T-helper 9 cell (primary cell): ENCODE measurements around the gene IPO7.
"Not testable (repeated sequence)": the region's sequence is repeated elsewhere in the genome, so short reads cannot be mapped to it uniquely, and the experiment has no call there.

ENCODE experiments used
- DNase-seq: peaks from one replicate; pipeline ENCODE4 v3.0.0-alpha.2; 2020
- total RNA-seq, 2 donors: gene quantifications; one replicate each; lab custom pipeline; 2026; lab: John Stamatoyannopoulos, UW

Gene IPO7
- total RNA-seq: 106 to 171 reads per million in 2 donors

DNA sequence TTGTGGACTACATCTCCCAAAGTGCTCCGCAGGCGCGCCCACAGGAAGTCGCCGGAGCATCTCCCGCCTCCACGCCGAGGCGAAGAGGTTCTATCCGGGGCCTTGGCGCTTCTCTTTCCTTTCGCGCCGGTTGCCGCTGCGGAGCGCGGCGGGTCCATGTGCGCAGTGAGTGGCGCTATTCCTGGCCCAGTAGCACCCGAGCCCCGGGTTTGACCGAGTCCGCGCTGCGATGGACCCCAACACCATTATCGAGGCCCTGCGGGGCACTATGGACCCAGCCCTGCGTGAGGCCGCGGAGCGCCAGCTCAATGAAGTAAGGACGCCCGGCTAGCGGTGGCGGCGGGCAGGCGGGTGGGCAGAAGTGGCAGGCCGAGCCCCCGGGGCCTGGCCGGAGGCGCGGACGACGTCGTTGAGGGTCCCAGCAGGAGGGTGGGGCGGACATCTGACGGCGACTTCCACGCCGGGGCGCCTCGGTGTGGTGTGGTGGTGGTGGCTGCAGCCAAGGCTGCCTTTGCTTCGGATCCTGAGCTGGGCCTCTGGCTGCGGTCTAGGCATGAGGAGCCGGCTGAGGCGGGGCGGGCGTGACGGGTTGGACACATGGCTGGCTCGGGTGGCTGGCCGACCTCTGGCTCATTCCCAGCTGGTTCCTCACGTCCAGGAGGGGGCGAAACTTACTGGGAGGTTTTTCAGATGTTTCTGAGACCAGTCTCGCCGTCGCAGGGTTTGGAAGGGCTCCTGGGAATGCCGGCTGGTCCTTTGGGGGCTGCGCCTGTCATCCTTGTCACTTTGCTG, at the start of gene IPO7:
Gene IPO7, plus strand, starts transcription at position 118 of the 792 bp plus-strand sequence. Its CDS starts 112 bp downstream, at position 230.
- peak; percentile 75 for DNase-seq

DNA sequence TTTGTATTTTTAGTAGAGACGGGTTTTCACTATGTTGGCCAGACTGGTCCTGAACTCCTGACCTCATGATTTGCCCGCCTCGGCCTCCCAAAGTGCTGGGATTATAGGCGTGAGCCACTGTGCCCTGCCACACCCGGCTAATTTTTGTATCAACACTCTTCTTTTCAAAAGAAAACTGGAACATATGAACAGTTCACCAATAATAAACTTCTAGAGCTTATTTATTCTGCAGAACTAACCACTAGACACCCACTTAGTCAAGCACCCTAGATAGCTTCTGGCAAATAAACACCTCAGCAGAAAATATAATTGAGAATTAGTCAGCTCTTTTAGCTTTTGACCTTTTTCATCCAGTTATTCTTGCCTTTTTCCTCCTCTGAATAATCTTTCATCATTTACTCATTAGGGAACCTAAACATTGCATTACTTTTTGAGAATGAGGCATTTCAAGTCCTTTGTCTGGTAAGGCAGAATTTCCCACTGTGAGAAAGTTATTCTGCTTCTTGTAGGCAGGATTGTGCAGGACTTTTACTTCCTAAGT, 42.7 kb upstream of the IPO7 start:
- DNase-seq: no peak

DNA sequence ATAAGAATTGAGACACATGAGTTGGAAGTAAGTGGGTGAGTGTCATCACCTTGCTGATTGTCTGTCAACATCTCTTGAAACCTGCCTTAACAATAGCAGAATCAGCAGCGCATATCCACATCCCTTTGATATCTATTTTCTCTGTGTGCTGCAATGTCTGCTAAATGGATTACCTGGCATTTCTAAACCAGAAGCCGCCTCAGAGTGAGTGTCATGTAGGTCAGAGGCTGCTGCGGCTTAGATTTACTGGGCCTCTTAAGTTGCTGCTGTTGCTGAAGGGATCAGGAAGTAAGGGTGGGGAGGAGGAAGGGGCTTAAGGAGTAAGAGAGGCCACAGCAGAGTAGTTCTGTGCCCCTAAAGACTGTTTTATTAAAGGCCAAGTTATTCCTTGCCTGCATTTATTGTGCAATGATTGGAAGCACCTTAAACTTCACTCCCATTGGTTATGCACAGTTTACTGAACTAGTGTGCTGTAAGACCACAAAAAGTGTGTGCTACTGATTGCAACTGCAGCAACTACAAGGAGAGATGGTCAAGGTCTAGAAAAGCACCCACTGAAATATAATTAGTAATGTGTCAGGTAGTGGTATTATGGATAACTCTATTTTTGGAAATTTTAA, 40.3 kb upstream of the IPO7 start:
- DNase-seq: no peak

DNA sequence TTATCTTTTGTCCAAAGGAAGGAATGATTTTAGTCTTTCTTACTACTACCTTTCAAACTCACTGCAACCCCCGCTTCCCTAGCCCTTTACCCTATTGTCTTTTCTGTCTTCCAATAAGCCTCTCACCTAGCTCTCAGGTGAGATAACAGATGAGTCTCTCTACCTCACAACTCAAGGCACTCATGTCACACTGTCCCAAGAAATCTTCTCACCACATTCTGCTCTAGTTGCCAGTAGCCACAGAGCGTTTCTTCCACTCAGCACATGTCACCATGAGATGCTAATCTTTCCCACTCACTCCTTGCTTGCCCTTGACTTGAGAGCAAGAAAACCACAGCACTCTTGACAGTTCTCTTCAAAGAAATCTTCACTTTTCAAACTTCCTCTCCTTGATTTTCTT, 37.4 kb upstream of the IPO7 start:
- DNase-seq: no peak

DNA sequence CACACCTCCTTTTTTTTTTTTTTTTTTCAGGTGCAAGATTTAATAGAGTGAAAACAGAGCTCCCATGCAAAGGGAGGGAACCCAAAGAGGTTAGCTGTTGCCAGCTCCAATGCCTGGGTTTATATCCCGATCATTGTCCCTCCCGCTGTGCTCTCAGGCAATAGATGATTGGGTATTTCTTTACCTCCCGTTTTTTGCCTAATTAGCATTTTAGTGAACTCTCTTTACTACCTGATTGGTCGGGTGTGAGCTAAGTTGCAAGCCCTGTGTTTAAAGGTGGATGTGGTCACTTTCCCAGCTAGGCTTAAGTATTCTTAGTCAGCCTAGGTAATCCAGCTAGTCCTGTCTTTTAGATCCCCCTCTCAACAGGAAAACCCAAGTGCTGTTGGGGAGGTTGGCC, 36.7 kb upstream of the IPO7 start:
- not testable (repeated sequence) for DNase-seq

DNA sequence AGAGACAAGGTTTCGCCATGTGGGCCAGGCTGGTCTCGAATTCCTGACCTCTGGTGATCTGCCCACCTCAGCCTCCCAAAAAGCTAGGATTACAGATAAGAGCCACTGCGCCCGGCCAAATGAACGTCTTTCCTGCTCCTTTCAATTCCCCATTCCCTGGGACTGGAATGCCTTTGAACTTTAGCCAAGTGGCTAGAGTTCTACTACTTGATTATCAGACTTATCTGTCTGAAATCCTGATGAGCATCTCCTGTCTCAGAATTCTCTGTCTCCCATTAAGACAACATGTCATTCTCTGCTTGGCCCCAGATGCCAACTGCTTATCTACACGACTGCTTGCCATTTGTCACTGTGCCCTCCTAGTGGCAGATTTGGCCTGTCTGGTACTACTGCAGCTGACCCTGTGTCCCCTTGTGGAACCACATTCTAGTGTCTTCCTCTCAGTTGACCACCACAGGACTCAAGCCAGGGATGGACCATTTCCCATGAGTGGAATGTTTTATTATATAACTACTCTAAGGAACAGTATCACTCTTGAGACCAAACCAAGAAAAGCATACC, 33.1 kb upstream of the IPO7 start:
- DNase-seq: no peak

DNA sequence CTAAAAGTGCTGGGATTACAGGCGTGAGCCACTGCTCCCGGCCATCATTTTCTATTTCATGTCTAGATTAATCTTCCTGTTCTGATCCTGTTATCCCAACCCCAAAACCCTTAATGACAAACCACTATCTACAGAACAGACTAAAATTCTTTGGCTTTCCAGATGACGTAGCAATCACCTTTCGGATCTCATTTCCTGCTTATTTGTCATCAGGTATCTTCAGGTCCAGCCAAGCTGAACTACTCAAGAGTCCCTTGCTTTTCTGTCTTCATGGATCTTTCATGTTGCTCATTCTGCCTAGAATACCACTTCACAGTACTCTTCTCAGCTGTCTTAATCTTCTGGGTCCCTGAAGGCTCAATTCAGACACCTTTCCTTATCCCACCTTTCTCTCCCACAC, 27.4 kb upstream of the IPO7 start:
- no peak for DNase-seq

DNA sequence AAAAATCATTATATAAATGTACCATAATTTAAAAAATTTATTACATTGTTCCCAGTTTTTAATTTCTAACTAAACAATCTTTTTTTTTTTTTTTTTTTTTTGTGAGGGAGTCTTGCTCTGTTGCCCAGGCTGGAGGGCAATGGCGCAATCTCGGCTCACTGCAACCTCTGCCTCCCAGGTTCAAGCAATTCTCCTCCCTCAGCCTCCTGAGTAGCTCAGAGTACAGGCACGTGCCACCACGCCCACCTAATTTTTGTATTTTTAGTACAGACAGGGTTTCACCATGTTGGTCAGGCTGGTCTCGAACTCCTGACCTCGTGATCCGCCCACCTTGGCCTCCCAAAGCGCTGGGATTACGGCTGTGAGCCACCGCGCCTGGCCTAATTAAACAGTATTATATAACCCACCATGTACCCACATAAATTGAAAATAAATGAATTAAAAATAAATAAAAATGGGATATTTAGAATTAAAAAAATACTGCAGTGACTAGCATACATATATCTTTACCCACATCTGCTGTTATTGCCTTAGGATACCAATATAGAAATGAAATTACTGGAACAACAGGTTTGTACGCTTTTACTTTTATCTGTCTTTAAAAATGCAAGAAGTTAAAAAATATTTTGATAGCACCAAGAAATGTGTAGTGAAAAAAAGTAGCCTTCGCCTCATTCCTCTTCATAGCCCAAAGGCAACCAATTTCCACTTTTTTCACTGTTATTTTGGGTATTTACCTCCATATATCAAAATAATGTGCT, 23.4 kb upstream of the IPO7 start:
- not testable (repeated sequence) for DNase-seq

DNA sequence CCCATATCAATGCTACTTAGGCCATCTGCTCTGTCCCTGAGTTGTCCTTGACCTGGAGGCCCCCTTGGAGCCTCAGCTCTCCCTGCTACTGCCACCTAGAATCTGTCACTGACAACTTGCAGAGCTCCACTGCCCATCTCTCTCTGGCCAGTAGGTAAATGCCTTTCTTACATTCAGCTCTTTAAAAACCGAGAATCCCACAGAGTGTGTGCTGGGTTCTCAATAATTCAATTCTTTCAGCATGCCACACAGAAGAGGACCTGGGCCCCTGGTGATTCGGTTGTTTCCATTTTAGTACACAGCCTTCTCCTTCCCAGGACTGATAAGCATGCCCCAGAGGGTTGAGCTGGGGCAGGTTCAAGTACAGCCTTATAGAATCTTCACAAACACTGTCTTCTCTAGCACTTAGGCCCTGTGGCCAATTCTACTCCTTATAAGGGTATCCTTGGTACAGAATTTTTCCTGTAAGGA, 22.0 kb upstream of the IPO7 start:
- no peak for DNase-seq

DNA sequence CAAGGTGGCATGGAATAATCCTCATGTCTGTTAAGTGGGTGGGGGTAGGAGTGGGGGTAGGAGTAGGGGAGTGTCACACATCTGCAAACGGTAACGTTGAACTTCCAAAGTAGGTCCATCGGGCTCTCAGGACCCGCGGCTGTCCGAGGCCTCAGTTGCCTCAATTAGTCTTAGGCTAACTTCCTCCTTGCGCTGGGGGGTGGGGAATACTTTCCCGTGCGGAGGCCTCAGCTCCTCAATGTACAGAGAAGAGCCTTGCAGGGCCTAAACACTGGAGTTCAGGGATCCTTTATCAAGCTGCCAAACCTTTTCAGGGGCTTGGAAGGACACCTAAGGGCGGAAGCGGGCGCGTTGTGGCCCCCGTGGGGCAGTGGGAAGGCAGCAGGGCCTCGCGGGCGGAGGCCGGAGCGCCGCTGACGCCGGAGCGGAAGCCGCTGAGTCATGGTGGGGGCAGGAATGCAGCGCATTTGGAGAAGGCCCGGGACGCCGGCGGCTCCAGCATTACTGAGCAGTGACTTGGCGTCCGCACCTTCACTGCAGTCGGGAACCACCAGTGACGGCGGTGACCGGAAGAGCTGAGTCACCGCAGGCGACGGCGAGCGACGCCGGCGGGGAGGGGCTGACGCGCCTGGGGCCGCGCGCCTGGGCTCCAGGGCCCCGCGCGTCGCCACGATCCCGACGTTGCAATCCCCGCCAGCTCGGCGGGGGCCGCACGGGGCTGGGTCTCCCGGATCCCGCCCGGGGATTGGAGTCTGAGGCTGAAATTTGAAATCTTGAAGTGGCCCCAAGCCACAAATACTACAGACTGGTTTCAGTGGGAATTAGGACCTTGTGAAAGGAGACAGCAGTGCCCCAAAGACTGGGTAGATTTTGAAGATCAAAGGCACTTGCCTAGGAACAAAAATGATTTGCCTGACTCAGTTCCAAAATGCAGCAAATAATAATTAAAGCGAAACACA, 20.2 kb upstream of the IPO7 start:
- peak; percentile 68 for DNase-seq

DNA sequence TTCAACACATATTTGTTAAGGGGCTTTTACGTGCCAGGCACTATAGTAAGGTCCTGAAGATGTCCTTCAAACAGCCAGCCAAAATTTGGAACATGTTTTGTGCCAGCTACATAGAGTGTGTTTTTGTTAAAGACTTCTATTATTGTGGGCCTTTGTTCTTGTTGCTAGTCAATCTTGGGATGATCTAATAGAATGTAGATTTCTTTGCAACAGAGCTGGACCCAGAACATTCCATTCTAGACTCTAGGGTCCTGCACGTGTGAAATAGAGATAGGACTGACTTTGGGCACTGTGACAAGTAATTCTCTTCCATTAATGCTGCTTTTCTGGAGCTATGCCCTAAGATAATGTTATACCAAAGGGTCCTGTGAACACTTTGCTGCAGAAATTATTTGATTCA, 16.9 kb upstream of the IPO7 start:
- DNase-seq: no peak

DNA sequence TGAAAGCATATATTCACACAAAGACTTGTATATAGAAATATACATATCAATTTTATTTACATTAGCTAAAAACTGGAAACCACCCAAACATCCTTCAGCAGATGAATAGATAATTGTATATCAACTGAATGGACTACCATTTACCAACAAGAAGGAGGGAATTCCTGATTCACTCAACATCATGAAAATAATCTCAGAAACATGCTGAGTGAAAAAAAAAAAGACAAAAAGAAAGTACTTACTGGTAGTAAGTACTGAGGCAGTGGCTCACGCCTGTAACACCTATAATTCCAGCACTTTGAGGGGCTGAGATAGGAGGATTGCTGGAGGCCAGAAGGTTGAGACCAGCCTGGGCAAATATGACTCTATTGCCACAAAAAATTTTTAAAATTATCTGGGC, 7.4 kb upstream of the IPO7 start:
- DNase-seq: no peak

DNA sequence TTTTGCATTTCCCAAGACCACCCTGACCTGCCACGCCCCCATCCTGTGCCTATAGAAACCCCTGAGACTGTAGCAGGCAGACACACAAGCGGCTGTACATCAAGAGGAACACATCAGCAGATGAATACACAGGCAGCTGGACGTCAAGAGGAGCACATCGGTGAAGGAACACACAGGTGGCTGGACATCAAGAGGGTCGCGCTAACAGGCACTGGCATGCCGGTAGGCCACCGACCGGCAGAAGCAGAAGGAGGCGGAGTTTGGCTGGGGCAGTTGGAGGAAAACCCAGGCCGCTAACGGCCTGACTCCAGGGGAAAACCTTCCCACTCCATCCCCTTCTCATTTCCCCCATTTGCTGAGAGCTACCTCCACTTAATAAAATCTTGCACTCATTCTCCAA, 5.4 kb upstream of the IPO7 start:
- DNase-seq: no peak

DNA sequence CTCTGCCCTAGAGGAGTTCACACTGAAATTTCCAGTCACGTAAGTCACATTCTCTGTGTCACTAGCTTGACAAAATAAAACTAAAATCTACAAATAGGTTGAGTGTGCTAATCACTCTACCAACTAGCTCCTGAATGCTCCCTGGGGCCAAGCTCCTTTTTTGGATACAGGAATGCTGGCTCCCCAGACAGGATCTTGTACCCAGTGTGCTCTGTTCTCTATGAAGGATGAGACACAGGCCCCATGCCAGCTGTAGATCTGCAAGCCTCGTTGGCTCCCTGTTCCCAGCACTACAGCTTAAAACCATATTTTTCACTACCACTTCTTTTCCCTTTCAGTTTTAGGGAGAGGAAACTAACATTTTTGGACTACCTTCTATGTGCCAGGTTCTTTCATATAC, 3.7 kb upstream of the IPO7 start:
- DNase-seq: no peak

DNA sequence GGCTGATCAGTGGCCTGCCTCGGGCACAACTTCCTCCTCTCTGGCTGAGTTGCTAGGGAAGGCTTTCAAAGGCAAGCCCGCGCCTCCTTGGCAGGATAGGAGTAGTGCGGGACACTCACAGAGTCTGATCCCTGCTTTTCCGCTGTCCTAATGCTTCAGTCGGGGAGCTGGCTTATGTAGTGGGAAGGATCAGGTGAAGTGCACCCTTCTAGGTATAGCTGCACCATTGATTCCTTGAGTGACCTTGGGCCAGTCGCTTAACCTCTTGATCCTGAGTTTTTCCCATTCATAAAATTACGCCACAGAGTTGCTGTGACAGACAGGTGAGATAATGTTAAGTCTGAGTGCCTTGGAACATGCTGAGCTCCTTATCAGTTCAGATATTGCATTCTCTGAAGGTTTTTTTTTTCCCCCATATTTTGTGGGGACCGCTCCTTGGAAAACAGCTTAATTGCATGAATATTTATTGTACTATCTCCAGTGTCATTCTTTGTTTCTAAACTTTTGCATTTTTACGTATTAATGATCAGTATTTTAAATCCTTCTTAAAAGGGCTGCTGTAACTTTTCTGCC, 961 bp downstream of the IPO7 start:
- no peak for DNase-seq

DNA sequence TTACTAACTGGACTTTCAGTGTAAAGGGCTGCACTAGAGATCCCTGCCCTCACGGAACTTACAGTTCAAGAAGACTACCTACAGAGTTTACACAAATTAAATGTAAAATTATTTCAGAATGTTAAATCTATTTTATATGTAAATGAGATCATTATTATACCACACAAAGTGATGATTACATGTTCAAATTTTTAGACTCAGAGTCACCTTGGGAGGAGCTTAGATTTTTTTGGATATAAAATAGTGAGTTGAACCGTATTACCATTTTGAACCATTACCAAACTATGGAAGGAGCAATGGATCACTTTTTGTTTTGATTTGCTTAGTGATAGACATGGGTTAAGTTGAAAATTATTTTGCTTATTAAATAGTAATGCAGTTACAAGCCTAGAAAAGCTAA, 1.6 kb downstream of the IPO7 start:
- DNase-seq: no peak

DNA sequence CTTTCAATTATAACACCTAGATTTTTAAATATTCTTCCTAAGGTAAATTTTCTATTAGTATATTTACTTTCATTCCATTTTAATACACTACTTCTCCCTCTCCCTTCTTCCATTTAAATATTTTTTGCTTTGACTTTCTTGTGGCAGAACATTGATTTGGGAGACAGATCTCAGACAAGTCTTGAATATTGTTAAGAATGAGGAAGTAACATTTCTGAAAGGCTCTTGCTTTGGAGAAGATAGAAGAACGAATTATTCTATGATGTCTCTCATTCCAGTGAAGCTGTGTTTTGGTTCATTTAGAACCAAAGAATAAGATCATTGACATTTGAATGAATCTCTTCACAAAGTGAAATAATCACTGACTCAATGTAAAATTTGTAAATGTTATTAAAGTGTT, 2.4 kb downstream of the IPO7 start:
- no peak for DNase-seq

DNA sequence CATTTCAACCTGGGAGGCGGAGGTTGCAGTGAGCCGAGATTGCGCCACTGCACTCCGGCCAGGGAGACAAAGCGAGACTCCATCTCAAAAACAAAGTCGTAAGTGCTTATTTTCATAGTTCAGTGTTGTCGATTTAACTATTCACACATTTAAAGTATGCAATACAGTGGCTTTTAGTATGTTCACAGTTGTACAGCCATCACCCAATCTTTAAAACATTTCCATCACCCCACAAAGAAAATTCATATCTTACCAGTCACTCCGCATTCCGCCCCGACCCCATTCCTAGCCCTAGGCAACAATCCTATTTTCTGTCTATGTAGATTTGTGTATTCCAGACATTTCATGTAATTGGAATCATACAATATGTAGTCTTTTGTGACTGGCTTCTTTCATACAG, 11.9 kb downstream of the IPO7 start:
- DNase-seq: no peak

DNA sequence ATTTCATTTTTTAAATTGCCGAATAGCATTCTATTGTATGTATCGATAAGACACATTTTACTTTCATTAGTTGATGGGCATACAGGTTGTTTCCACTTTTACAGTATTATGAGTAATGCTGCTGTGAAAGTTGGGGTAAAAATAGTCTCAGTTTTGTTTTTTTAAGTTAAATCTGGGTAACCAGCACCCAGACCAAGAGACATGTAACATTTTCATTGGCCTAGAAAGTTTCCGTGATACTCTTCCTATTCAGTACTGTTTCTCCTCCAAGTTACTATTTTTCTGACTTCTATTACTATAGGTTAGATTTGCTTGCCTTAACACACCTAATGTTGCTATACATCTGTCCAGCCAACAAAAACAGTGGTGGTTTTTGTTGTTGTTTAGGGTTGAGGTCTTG, 12.3 kb downstream of the IPO7 start:
- no peak for DNase-seq

DNA sequence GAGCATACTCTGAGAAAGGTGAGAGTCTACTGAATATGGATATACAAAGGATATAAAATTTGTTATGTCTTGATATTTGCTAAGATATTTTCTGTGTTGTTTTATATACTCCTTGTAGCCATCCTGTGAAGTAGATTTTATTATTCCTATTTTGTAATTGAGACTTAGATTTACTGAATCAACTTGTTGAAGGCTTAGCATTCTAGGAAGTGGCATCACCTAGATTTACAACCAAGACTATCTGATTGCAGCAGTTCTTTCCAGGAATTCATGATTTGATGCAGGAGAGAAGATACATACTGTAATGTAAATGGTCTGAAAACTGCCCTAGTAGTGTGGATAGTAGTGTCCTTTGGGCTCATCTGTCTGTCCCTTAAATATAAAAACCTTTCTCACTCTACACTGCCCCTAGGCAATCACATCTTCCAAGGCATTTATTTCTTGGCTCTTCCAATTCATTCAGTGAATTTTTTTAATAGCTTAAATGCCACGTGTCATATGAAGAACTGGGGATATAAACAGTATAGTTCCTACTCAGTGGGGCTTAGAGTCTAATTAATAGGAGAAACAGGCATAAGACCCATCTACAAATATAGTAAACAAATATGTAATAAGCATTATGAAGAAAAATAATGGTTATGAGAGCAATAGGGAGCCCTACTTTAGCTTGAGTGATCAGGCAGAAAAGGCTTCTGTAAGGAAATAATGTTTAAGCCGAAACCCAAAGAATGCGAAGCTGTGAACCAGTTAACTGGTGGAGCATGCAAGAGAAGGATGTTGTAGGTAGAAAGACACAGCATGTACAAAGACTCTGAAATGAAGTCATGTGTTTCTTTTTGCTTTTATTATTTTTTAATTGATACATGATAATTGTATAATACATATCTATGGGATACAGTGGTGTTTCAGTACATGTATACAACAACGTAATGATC, 13.6 kb downstream of the IPO7 start:
- DNase-seq: no peak
